HG03045 (cell line): ENCODE results near the gene AKAP12.
"Not testable (repeated sequence)": the region's sequence is repeated elsewhere in the genome, so short reads cannot be mapped to it uniquely, and the experiment has no call there.

Source experiments
- ATAC-seq: cut with Tn5 transposase; IDR thresholded peaks from one replicate; pipeline ENCODE4 v1.9.1; 2021; ENCODE audit warnings: mild to moderate bottlenecking, moderate library complexity; ENCODE audit not compliant: unreplicated experiment

The AKAP12 gene

GRCh38 chr6:151306269-151306783, 66.6 kb downstream of the AKAP12 start:
- ATAC-seq: no peak

GRCh38 chr6:151307501-151307900, 67.7 kb downstream of the AKAP12 start:
- ATAC-seq: no peak

DNA sequence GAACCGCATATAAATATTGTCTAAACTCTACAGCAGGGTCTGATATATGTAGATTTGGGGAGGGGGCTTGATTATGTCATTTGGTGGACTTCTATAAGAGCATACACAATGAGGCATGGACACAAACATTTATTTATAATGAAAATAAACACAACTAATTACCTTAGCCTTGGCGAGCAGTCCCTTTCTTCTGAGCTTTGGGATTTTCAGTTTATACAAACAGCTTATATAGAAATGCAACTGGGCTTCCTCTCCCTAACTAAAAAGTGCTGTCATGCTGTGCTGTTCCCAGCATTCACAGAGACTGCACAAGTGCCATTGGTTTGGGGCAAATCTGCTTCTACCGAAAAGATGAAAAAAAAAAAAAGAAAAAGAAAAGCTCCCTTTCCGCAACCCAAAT, 69.9 kb downstream of the AKAP12 start:
- ATAC-seq: no peak

DNA sequence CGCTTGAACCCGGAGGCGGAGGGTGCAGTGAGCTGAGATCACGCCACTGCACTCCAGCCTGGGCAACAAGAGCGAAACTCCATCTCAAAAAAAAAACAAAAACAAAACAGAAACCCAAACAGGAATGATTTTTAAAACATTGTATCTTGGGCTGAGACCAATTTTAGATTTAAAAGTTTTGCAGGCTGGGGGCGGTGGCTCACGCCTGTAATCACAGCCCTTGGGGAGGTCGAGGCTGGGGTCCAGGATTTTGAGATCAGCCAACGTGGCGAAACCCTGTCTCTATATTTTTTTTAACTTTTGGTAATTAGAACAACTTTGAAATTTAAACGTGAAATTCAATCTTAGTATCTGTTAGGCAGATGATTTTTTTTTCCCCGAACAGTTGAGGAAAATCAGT, 70.5 kb downstream of the AKAP12 start:
- no peak for ATAC-seq

- no peak for ATAC-seq
Observed at GRCh38 chr6:151310852-151311767, 71.3 kb downstream of the AKAP12 start.

DNA sequence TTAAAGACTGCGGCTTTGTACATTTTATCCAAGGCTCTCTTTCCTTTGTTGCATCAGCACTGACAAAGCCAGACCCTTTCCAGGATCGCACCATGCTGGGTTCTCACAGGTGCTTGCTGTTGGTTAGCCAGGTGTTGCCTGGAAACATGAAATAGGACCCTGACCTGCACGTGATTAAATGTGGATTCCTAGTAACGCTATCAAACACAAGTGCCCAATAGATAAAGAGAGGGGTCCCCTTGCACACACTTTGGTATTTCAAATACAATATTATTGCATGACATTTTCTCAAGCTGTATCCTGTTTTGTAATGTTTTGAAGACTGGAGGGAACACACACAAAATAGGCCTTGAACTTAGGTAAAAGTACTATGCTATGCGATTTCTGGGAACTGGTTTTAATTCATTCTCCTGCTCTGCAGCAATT, 73.3 kb downstream of the AKAP12 start:
- ATAC-seq: no peak

GRCh38 chr6:151315661-151316060, 75.9 kb downstream of the AKAP12 start:
- ATAC-seq: not testable (repeated sequence)

DNA sequence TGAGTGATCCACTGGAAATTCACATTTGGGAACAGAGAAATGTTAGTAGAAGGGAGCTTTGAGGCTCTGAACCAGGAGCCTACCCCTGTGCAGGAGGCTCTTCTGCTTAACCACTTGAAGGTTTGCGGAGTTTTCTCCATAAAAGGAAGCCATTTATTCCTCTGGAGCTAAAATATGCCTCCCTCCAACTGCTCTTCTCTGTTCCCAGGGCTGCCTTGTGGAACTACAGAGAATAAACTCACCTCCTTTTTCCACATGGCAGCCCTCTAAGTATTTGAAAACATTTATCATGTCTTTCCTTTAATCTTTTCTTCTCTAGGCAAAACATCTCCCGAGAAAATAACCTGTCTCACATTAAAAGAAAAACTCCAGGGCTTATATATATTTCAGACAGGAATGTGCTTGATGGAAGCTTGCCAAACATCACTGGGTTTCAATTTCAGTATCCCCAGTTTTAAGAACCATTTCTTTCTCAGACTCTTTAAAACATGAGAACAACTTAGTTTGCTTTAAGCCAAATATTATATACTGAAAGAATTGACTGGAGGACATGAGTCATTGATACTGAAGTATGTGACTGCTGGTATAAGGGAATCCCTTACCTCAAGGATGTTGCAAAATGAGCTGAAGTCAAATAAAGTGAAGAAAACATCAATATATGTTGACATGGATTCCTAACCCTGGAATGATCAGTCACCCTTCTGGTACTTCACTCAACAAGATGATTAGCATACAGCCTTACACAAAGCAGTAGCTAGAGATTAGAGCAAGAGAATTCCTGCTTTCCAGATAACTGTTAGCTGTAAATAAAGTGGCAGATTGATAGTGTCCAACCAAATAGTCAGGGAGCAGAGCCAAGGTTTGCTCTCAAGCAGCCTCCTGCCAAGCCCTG, 77.6 kb downstream of the AKAP12 start:
- no peak for ATAC-seq

GRCh38 chr6:151317995-151318365, 78.2 kb downstream of the AKAP12 start:
- no peak for ATAC-seq

DNA sequence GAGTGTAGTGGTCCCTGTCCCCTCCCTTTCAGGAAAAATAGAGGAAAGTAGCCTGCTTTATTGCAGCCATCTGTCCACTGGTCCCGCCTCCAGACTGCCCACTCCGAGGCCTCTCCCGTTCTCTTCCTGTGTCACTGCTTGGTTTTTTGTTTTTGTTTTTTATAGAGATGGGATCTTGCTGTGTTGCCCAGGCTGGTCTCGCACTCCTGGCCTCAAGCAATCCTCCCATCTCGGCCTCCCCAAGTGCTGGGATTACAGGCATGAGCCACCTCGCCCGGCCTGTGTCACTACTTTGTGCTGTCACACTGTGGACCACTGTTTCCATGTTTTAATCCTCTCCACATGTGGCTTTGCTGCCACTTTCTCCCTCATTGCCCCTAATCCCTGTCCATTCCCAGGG, 80.4 kb downstream of the AKAP12 start:
- ATAC-seq: no peak

GRCh38 chr6:151321438-151321837, 81.7 kb downstream of the AKAP12 start:
- ATAC-seq: no peak

DNA sequence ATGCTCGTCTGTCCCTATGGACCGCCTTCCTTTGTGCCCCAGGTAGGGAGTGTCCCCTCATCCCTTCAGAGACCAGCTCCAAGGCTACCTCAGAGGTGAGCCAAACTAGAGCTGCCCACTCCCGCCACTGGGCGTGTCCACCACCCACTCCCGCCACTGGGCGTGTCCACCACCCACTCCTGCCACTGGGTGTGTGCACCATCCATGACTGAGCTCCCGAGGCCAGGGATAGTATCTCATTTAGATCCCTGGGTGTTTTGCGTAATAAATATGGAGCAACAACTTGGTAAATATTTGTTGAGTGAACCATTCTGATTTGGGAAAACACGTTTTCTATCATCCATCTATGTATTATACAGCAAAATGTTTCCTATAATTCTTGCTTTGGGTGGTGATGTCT, 82.8 kb downstream of the AKAP12 start:
- no peak for ATAC-seq

DNA sequence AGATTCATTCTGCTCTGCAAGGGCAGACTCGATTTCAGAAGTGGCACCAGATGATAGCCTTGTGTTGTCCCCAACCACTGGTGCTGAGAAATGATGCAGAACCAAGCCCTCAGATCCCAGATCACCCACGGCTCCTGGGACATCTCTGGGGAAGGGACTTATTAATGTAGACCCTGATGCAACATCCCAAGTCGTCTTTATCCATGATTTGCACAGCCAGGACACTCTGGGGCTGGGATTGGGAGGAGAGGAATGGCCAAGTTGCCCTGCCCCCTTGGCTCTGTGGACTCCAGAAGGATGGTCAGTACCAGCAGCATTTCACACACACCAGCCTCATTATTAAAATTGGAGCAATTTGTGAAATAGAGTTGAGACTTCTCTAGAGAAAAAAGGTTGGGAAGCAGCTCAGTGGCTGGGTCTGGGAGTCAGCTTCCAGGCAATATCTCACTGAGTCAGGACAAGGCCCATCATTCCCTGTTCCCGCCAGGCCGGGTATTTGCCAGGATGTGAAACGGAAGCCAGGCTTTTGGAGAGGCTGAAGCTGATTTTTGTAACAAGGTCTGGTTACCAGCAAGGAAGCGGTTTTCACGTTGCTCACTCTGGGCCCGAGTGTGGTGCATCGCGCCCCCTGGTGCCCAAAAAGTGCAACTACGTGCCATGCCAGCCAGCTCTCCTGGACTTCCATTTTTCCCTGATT, 84.2 kb downstream of the AKAP12 start:
- peak; percentile 69 for ATAC-seq

GRCh38 chr6:151324488-151324825, 84.7 kb downstream of the AKAP12 start:
- peak; percentile 18 for ATAC-seq

DNA sequence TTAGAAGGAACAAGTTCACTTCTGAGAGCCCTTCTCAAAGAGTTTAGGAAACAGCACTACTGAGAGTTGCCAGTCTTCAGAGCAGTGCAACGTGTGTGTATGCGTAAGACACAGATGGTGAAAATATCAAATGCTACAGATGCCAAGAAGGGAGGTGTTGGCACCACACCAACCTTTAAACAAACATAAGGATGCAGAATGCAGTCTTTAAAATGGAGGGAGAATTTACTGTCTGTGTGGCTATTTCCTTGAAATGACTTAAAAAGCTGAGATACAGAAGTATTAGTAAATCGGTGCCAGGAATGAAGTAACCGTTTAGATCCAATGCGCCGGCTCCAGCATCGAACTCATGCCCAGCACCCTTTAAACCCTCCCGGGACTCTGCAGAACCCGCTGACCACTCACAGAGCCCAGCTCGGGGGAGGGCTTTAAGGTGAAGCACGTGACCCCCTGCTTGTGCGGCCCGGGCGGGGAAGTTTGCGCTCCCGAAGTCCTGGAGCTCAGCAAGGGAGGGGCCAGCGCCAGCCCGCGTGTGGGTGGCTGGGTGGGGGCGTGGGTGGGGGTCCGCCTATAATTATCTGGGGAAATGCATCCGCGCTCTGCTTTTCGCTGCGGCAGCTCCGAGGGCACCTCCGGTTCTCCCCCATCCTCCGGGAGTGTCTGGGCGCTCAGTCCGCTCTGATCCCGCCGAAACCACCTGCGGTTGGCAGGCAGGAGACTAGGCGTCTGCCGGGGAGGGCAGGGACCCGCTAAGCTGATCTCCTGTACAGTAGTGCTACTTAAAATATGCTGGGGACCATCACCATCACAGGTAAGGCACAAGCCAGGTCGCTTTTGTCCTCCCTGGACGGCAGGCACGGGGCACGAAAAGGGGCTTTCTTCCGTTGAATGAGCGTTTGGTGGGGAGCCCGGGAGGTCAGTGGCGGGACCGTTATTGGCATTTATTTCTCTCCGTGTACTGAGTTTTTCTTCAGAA, 85.6 kb downstream of the AKAP12 start:
- ATAC-seq: no peak

- no peak for ATAC-seq
Observed at GRCh38 chr6:151326116-151326825, 86.5 kb downstream of the AKAP12 start.

GRCh38 chr6:151327101-151327500, 87.3 kb downstream of the AKAP12 start:
- no peak for ATAC-seq

DNA sequence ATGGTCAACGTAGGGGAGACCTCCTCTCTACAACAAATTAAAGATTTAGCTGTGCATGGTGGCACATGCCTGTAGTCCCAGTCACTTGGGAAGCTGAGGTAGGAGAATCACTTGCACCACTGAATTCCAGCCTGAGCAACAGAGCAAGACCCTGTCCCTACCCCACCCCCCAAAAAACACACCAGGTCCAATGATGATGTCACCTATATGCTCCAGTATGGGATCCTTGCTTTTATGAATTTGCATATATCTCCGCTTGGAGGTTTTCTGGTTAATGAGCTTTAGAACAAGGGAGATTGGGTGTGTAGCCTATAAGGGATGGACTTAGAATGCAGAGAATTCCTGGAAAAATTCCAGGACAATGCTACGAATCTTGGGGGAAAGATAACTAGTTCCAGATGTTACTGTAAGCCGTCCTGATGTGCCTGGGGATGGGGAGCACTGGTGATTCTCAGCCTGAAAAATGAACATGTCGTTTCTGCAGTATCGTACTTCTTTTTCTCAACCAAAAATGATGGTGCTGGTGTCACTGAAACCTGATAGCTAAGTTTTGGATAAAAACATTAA, 90.4 kb downstream of the AKAP12 start:
- ATAC-seq: no peak

- no peak for ATAC-seq
Observed at GRCh38 chr6:151335930-151336329, 96.2 kb downstream of the AKAP12 start.
